Osteocyte (in vitro differentiated cells): ENCODE data around the gene PDE6A. TPM values are rescaled to one million over a fixed set of nuclear protein-coding genes. Genes with fewer than 3 reads are reported as not detected.

Experiments
- DNase-seq: peaks from one replicate; pipeline ENCODE4 v3.0.0; 2021; ENCODE audit warnings: mixed read lengths; ENCODE audit not compliant: unreplicated experiment; ENCODE audit errors: extremely low spot score
- H3K27ac Mint-ChIP-seq: one replicate; pipeline ENCODE4 v1.8.0; 2021; ENCODE audit warnings: mild to moderate bottlenecking, mixed read lengths; ENCODE audit not compliant: unreplicated experiment
- H3K27me3 Mint-ChIP-seq: one replicate; pipeline ENCODE4 v1.8.0; 2021; ENCODE audit warnings: mixed read lengths; ENCODE audit not compliant: unreplicated experiment
- H3K36me3 Mint-ChIP-seq: one replicate; pipeline ENCODE4 v1.8.0; 2021; ENCODE audit warnings: mixed read lengths; ENCODE audit not compliant: unreplicated experiment
- H3K4me1 Mint-ChIP-seq: one replicate; pipeline ENCODE4 v1.8.0; 2021; ENCODE audit warnings: mixed read lengths; ENCODE audit not compliant: unreplicated experiment
- H3K4me3 Mint-ChIP-seq: one replicate; pipeline ENCODE4 v1.8.0; 2021; ENCODE audit warnings: mild to moderate bottlenecking, moderate library complexity, mixed read lengths; ENCODE audit not compliant: unreplicated experiment
- H3K9me3 Mint-ChIP-seq: one replicate; pipeline ENCODE4 v1.8.0; 2021; ENCODE audit warnings: mixed read lengths; ENCODE audit not compliant: unreplicated experiment
- CTCF ChIP-seq: fragments of 200-600 bp; sonication (generic); IDR thresholded peaks from 2 replicates; pipeline ENCODE4 v1.5.0; 2021; ENCODE audit warnings: antibody characterized with exemption, mild to moderate bottlenecking, moderate library complexity
- total RNA-seq: library from RNA; stranded (reverse); gene quantifications from 2 replicates; pipeline ENCODE4 v1.2.1, GENCODE V29; 2021

Gene PDE6A
- total RNA-seq, 1 donor from 2014 or later = not detected

- no peaks in the 10 kb centered on the region for H3K27me3 Mint-ChIP-seq
- no peak overlapping the region for H3K27ac Mint-ChIP-seq
- no peak for TF ChIP-seq CTCF
- no peaks in the 10 kb centered on the region for H3K9me3 Mint-ChIP-seq
- H3K4me1 Mint-ChIP-seq = peaks cover 32% of the 10 kb centered on the region
- H3K4me3 Mint-ChIP-seq = no peak overlapping the region
- DNase-seq = no peak
- no peaks in the 10 kb centered on the region for H3K36me3 Mint-ChIP-seq
These were observed 11.9 kb downstream of the PDE6A start for GRCh38 chr5:149932445-149933350.

- Mint-ChIP-seq H3K36me3 (no peaks in the 10 kb centered on the region), H3K27ac (no peak overlapping the region), H3K9me3 (no peaks in the 10 kb centered on the region), H3K27me3 (no peaks in the 10 kb centered on the region), H3K4me1 (peaks cover 29% of the 10 kb centered on the region), H3K4me3 (no peak overlapping the region)
- DNase-seq = no peak
- no peak for TF ChIP-seq CTCF
These were observed 12.6 kb downstream of the PDE6A start for GRCh38 chr5:149931992-149932436.

GRCh38 chr5:149930749-149931574 lies 13.6 kb downstream of the PDE6A start:
- H3K4me1 Mint-ChIP-seq = peaks cover 32% of the 10 kb centered on the region
- no peak for TF ChIP-seq CTCF
- H3K27ac Mint-ChIP-seq = no peak overlapping the region
- H3K36me3 Mint-ChIP-seq = no peaks in the 10 kb centered on the region
- H3K27me3 Mint-ChIP-seq = no peaks in the 10 kb centered on the region
- no peaks in the 10 kb centered on the region for H3K9me3 Mint-ChIP-seq
- no peak for DNase-seq
- no peak overlapping the region for H3K4me3 Mint-ChIP-seq

GRCh38 chr5:149930043-149930748 lies 14.4 kb downstream of the PDE6A start:
- Mint-ChIP-seq H3K4me3 (no peak overlapping the region), H3K27ac (no peak overlapping the region), H3K9me3 (no peaks in the 10 kb centered on the region), H3K36me3 (no peaks in the 10 kb centered on the region), H3K27me3 (no peaks in the 10 kb centered on the region), H3K4me1 (peaks cover 34% of the 10 kb centered on the region)
- DNase-seq = no peak
- no peak for TF ChIP-seq CTCF
